Mesenteric fat pad (tissue), 1 donor: ENCODE measurements around the gene TNFSF12. TPM values are rescaled to one million over a fixed set of nuclear protein-coding genes. Genes with fewer than 3 reads are reported as not detected.
A peak's percentile ranks its signal among the peaks of the same experiment; 100 is the strongest.

Experiments used
- DNase-seq: peaks from one replicate; pipeline ENCODE4 v3.0.0-alpha.2; 2020; ENCODE audit warnings: low spot score
- total RNA-seq: library from RNA; stranded (reverse); fragmentation: NEBNext Ultra II Directional; extraction: Animal tissue kit (Norgen Biotek cat#: 25700); gene quantifications from one replicate; pipeline ENCODE4 v1.2.1, GENCODE V29; 2021
- donor health status: DM: yes; HTN: yes; CAD: no.

TNFSF12 gene
- total RNA-seq, 1 donor from 2014 or later, result 43.0 TPM

DNA sequence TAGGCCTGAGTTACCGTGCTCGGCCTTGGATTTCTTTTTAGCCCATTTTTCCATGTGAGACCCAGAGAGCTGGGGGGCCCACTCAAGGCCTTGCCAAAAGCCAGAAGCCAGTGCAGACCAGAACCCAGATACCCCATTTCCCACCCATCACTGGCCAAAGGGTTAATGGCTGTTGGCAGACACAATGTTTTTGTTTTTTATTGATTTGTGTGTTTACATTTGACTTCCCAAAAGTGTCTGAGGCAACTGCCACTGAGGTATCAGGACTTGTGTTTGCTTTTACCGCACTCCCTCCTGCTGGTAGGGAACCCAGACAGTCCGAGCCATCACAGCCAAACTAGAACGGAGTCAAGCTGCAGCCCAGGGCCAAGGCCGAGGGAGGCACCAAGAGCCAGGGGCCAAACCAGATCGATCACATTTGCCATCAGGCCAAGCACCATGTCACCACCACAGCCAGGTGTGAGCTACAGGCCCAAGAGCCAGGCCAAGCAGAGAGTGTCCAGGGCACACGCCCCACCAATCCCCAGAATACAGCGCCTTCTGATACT is 7.7 kb upstream of the TNFSF12 start:
- no peak for DNase-seq

DNA sequence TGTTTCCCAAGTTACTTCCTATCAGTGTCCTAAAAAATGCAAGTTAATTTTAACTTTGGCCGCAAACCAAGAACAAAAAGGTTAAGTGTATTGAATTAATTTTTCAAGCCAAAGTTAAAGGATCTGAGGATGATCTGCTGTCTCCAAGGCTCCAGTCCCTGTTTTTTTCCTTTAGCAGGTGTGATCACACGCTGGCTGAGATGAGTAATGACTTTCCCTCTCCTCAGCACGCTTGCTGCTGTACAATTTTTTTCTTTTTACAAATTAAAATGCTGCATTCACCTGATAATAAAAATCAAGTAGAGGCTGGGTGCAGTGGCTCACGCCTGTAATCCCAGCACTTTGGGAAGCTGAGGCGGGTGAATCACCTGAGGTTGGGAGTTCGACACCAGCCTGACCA is 3.9 kb upstream of the TNFSF12 start:
- DNase-seq, result no peak

DNA sequence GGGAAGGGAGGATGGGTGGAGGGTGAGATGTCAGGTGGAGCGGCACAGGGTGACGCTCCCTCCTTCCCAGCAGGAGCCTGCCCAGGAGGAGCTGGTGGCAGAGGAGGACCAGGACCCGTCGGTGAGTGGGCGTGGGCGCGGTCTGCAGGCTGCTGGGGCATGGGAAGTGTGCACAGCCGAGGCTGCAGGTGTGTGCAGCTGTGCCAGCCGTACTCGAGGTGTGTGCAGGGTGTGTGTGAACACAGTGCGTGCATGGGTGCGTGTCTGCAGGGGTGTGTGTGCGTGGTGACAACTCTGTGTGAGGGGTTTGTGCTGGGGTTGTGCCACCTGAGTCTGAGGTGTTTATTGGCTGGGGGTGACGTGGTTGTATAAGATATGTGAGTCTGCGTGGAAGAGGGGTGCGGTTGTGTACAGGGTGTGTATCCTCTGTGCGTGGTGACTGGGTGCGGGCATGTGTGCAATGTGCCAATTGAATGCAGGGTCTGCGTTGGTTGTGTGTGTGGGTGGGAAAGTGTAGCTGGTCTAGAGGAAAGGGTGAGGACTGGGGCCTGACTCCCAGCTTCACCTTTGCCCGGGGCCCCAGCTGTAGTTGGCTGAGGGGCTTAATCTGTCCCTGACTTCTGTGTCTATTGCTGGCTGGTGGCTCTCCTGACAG is 670 bp downstream of the TNFSF12 start:
- no peak for DNase-seq

DNA sequence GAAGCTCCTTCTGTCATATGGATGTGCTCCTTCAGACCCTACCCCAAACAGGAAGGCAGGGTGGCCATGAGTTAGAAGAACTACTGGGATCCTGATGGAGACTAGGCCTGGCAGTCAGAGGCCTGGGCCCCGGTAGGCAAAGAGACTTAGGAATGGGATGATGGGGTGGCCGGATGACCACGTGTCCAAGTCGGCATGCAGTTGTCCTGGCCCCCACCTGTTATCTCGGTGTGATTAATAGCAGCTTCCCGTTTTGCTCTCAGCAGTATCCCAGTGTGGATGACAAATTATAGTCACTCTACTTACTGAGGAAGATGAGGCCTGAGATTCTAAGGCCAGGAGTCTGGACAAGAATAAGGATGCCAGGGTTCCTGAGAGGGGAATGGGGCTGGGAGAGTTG is 1.5 kb downstream of the TNFSF12 start:
- no peak for DNase-seq

DNA sequence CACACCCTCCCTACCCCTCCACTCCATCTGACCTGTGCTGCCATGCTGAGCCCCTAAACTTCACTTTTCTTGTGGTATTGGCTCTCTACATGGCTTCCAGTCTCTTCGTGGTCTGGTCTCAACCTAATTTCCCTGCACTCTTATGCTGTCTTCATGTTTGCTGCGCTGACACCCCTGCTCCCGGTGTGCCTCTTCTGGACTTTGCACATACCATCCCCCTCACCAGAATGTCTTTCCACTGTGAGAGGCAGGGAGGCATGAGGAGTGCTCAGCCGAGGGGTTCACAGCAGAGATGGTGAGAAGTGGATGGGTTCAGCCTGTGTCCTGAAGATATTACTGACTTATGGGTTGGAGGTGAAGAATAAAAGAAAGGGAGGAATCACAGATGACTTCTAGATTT is 2.5 kb downstream of the TNFSF12 start:
- no peak for DNase-seq

DNA sequence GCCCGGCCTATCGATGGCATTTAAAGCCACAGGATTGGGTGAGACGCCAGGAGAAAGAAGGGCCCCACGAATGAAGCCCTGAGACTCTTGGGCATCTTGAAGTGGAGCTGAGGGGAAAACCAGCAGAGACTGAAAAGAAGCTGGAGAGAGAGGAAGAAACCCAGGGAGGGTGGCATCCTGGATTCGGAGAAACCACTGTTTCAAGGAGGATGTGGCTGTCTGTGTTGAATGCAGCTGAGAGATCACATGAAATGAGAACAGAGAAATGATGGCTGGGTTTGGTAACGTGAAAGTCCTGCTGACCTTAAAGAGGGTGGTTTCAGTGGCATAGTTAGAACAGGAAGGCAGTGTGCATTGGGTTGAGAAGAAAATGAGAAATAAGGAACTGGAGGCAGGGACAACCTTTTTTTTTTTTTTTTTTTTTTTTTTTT is 3.8 kb downstream of the TNFSF12 start:
- no peak for DNase-seq

DNA sequence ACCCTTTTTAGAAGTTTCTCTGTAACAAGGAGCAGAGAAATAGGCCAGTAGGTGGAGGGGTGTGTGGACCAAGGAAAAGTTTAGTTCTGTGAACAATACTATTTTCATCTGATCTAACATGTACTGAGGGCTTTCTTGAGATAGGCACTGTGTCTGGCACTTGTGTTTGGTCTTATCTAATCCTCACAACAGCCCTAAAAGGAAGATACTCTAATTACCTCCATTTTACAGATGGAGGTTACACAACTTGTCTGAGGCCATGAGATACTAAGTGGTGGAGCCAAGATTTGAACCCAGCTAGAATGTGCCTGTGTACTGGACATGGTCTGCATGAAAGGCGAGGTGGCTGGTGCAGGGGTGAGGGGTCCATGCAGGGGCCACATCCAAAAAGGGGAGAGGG is 4.5 kb downstream of the TNFSF12 start:
- no peak for DNase-seq

DNA sequence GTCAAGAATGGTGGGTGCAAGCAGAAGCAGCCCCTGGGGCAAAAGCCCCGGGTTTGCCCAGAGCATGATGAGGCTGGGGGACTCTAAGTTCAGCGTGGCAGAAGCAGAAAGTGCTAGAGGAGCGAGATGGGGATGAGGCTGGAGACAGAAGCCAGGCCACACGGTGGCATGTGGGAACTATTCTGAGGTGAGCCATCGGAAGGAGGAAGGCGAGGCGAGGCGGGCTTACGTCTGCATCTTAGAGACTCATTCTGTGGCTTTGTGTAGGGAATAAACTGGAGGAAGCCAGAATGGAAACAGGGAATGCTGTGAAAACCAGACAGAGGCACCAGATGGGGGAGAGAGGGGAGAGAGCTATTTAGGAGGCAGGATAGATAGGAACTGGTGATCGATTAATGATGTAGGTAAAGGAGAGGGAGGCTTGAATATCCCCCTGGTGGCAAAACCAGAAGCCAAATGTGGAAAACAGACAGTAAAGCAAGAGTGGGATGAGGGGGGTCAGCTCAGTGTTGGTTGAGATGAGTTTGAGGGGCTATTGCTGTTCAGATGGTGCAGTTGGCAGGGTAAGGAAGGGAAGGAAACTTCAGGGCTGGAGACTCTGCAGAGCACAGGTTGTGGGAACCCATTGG is 6.6 kb downstream of the TNFSF12 start:
- DNase-seq, result no peak

DNA sequence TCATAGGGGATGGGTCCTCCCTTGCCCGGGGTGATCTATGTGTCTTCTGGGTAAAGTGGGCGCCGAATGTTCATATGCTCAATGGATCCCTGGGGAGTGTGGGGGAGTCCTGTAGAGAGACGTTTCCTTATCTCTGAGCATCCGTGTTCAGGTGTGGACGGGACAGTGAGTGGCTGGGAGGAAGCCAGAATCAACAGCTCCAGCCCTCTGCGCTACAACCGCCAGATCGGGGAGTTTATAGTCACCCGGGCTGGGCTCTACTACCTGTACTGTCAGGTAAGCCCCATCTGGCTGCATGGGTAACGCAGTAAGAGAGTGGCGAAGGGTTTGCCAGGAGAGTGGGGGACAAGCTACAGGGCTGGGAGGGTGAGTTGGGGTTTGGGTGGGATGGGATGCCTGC is 7.8 kb downstream of the TNFSF12 start:
- DNase-seq, result no peak

DNA sequence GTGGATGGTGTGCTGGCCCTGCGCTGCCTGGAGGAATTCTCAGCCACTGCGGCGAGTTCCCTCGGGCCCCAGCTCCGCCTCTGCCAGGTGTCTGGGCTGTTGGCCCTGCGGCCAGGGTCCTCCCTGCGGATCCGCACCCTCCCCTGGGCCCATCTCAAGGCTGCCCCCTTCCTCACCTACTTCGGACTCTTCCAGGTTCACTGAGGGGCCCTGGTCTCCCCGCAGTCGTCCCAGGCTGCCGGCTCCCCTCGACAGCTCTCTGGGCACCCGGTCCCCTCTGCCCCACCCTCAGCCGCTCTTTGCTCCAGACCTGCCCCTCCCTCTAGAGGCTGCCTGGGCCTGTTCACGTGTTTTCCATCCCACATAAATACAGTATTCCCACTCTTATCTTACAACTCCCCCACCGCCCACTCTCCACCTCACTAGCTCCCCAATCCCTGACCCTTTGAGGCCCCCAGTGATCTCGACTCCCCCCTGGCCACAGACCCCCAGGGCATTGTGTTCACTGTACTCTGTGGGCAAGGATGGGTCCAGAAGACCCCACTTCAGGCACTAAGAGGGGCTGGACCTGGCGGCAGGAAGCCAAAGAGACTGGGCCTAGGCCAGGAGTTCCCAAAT is 8.4 kb downstream of the TNFSF12 start:
- DNase-seq, result no peak

DNA sequence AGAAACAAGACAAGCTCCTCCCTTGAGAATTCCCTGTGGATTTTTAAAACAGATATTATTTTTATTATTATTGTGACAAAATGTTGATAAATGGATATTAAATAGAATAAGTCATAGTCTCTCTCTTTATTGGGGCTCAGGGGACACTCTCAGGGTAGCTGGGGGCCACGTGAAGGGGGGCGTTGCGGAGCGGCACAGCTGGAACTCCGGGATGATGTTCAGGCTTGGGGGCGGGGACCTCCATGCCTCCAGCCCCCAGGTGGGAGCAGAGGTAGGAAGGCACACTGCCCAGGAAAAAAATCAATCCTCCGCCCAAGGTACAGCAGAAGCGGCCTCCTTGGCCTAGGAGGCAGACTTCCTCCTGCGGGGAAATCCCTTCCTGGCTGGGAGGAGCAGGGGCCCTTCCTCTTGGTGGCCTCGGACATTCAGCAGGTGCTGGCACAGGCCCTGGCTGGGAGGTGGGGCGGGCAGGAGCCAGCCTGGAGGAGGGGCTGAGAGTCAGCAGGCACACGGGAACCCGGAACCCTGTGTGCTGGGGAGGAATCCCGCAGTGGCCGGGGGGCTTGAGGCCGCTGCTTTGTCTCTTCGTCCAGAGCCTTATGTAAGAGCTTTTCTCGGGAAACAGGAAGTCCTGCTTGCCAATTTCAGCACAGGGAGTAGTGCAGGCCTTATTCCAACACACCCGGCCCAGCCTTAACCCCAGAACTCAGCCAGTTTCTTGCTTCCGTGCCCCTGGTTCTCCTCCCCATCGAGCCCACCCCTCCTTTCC is 9.1 kb downstream of the TNFSF12 start:
- DNase-seq, result peak; percentile 94

DNA sequence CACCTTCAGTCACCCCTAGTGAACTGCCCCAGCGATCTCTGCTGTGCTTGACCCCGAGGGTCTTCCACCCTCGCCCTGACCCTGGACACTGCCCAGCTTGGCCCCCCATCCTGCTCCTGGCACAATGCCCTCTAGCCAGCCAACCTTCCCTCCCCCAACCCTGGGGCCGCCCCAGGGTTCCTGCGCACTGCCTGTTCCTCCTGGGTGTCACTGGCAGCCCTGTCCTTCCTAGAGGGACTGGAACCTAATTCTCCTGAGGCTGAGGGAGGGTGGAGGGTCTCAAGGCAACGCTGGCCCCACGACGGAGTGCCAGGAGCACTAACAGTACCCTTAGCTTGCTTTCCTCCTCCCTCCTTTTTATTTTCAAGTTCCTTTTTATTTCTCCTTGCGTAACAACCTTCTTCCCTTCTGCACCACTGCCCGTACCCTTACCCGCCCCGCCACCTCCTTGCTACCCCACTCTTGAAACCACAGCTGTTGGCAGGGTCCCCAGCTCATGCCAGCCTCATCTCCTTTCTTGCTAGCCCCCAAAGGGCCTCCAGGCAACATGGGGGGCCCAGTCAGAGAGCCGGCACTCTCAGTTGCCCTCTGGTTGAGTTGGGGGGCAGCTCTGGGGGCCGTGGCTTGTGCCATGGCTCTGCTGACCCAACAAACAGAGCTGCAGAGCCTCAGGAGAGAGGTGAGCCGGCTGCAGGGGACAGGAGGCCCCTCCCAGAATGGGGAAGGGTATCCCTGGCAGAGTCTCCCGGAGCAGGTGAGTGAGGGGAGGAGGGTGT is 9.9 kb downstream of the TNFSF12 start, which contains the start of gene TNFSF13:
TNFSF13 (plus strand) TSS at position 207 of the 776 bp plus-strand sequence; CDS start at position 497, 290 bp downstream.
- DNase-seq, result no peak

DNA sequence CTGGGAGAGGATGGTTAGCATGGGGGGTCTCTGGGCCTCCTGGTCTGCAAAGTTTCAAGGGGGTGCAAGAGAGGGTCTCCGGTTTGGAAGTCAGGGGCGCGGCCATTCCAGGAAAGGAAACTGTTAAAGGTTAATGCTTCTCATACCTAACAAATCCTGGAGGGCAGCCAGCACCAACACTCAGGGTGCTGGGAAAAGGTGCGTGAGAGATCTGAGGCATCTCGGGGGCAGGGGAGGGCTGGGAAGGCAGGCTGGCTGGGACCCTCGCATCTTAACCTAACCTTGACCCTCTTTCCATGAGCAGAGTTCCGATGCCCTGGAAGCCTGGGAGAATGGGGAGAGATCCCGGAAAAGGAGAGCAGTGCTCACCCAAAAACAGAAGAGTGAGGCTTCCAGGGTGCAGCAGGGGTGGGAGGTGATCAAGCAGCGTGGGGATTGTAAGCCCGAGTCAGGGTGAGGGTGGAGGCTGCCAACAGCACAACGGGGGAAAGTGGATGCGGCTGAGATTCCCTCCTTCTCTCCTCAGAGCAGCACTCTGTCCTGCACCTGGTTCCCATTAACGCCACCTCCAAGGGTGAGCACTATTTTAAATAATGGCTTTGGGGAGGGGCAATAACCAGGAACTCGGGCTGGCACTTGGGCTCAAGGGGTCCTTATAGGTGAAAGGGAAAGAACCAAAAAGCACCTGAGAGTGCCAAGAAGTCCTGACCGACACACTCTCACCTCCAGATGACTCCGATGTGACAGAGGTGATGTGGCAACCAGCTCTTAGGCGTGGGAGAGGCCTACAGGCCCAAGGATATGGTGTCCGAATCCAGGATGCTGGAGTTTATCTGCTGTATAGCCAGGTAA is 10.7 kb downstream of the TNFSF12 start:
- no peak for DNase-seq

DNA sequence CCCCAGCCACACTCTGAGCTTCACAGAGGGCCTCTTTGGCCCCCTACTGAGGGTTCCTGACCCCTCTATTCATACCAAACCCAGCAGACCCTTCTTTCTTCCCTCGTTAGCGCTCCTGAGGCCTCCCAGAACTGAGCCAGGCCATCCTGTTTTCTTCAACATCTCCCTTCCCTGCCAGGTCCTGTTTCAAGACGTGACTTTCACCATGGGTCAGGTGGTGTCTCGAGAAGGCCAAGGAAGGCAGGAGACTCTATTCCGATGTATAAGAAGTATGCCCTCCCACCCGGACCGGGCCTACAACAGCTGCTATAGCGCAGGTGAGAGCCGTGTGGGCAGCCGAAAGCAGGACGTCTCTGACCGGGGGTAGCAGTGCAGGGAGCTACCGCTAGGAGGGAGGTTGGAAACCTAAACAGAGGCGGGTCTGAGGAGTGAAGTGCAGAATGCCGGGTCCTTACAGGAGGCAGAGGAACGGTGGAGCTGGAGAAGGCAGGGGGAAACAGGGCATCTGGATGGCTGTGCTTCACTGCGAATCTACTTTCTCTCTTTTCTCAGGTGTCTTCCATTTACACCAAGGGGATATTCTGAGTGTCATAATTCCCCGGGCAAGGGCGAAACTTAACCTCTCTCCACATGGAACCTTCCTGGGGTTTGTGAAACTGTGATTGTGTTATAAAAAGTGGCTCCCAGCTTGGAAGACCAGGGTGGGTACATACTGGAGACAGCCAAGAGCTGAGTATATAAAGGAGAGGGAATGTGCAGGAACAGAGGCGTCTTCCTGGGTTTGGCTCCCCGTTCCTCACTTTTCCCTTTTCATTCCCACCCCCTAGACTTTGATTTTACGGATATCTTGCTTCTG is 11.5 kb downstream of the TNFSF12 start:
- DNase-seq, result no peak

DNA sequence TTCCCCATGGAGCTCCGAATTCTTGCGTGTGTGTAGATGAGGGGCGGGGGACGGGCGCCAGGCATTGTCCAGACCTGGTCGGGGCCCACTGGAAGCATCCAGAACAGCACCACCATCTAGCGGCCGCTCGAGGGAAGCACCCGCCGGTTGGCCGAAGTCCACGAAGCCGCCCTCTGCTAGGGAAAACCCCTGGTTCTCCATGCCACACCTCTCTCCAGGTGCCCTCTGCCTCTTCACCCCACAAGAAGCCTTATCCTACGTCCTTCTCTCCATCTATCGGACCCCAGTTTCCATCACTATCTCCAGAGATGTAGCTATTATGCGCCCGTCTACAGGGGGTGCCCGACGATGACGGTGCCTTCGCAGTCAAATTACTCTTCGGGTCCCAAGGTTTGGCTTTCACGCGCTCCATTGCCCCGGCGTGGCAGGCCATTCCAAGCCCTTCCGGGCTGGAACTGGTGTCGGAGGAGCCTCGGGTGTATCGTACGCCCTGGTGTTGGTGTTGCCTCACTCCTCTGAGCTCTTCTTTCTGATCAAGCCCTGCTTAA is 12.2 kb downstream of the TNFSF12 start:
- peak; percentile 97 for DNase-seq

DNA sequence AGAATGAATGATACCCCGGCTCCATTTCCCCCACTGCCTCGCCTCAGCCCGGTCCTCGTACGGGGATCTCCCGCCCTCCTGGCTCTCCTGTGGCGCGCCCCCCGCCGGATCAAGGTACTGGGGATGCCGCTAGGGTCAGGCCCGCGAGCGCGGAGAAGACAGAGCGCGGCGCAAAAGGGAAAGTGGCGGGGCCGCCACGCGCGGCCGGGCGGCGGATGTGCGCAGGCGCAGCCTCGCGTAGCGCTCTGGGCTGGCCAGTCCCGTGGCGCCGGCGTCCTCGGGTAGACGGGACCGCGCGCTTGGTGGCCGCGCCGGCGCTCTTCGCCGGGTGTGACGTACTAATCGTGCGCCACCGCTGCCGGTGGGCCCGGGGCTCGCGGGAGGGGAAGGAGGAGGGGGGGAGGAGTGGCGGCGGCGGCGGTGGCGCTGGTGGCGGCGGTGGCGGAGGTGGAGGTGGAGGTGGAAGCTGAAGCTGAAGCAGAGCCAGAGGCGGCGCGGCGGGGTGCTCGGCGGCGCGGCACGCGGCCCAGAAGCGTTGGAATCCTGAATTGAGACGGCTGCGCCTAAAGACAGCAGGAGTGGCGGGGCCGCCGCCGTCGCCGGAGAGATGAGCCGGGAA is 12.8 kb downstream of the TNFSF12 start, which contains the start of gene SENP3:
SENP3 (plus strand) TSS at position 331 of the 619 bp plus-strand sequence. CDS start 1,158 bp downstream, outside the sequence.
- DNase-seq, result peak; percentile 98

DNA sequence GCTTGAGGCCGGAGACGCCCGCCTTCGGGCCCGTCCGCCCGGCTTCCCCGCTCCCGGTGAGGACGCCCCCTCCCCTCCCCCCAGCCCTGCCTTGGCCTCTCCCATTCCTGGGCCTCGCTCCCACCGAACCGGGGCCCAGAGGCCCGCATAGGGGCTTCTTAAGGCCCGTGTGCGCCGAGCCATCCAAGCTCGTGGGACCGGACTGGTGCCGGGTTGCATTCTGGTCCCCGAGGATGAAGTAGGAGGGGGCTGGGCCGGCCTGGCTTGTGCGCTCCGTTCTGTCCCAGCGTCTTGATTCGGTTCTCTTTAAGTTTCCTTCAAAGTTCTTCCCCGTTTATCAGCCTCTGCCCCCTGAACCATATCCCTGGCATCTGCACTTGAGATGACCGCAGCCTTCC is 13.3 kb downstream of the TNFSF12 start:
- DNase-seq, result no peak
